Breast epithelium (tissue), 4 donors: ENCODE data around the gene MS4A8. TPM values are rescaled to one million over a fixed set of nuclear protein-coding genes. Genes with fewer than 3 reads are reported as not detected.
"Not testable (repeated sequence)": the region's sequence is repeated elsewhere in the genome, so short reads cannot be mapped to it uniquely, and the experiment has no call there.

Experiments used
- DNase-seq, 2 donors: peaks; one replicate each; pipeline ENCODE4 v3.0.0-alpha.2; 2019; ENCODE audit warnings: low spot score in 2 of 2
- H3K27ac ChIP-seq, 2 donors: fragments of 200-600 bp; sonication (generic) in 1 of 2; one replicate each; pipeline ENCODE4 v1.5.1; 2016 to 2019; ENCODE audit warnings: mild to moderate bottlenecking in 1 of 2
- H3K27me3 ChIP-seq, 2 donors: fragments of 200-600 bp; sonication (generic) in 1 of 2; one replicate each; pipeline versions ENCODE4 v1.5.1 to v1.6.0; 2017 to 2019; ENCODE audit warnings: control low read depth in 1 of 2, mild to moderate bottlenecking in 1 of 2
- H3K36me3 ChIP-seq: fragments of 200-600 bp; one replicate; pipeline ENCODE4 v1.5.1; 2019
- H3K4me1 ChIP-seq, 2 donors: fragments of 200-600 bp; sonication (generic); one replicate each; pipeline ENCODE4 v1.5.1; 2016 to 2019; ENCODE audit warnings: control low read depth in 1 of 2
- H3K4me3 ChIP-seq, 3 donors: fragments of 200-600 bp; sonication (generic); 1 replicate in 2 of 3; 2 replicates in 1 of 3; pipeline ENCODE4 v1.5.1; 2016 to 2019; ENCODE audit warnings: mild to moderate bottlenecking in 3 of 3, moderate library complexity in 2 of 3
- H3K9me3 ChIP-seq, 2 donors: fragments of 200-600 bp; sonication (generic) in 1 of 2; one replicate each; pipeline ENCODE4 v1.5.1; 2016 to 2019; ENCODE audit warnings: control low read depth in 1 of 2
- CTCF ChIP-seq, 3 donors: fragments of 450-650 bp; IDR thresholded peaks; one replicate each; pipeline ENCODE4 v1.5.1; 2016 to 2017; ENCODE audit warnings: antibody characterized with exemption in 3 of 3, mild to moderate bottlenecking in 3 of 3, moderate library complexity in 3 of 3
- POLR2A ChIP-seq: fragments of 450-650 bp; IDR thresholded peaks from one replicate; pipeline ENCODE4 v1.6.1; 2016; ENCODE audit warnings: antibody characterized with exemption, mild to moderate bottlenecking, moderate library complexity
- POLR2AphosphoS5 ChIP-seq, 3 donors: sonication (generic); formaldehyde crosslinking; IDR thresholded peaks; one replicate each; pipeline ENCODE4 v1.6.1; 2017; ENCODE audit warnings: antibody characterized with exemption in 3 of 3
- intact Hi-C: fragments of 100-400 bp; cut with DNase I; formaldehyde crosslinking; loops from one replicate; pipeline ENCODE4 v1.15.1; 2023; ENCODE audit warnings: low total_unique reads
- total RNA-seq, 3 donors: library from RNA; depleted of rRNA; stranded (reverse); fragments of >200 nt; gene quantifications; one replicate each; pipeline ENCODE4 v1.1.0, GENCODE V29; 2016

MS4A8 gene
- total RNA-seq, 3 donors from 2014 or later = 0.66 TPM; not detected in 2

- Histone ChIP-seq H3K4me3 (no peak overlapping the region), H3K4me1 (no peaks in the 10 kb centered on the region), H3K9me3 (peaks cover 9 to 27% of the 10 kb centered on the region in 2 donors), H3K27ac (no peak overlapping the region), H3K27me3 (no peaks in the 10 kb centered on the region), H3K36me3 (no peaks in the 10 kb centered on the region)
- intact Hi-C loops = no loop called here
- TF ChIP-seq CTCF (IDR thresholded peaks at IDR 0.05) (no peak), POLR2A (no peak), POLR2AphosphoS5 (IDR thresholded peaks at IDR 0.05) (no peak)
- no peak for DNase-seq
Observed at GRCh38 chr11:60680455-60681119, 18.8 kb upstream of the MS4A8 start.

GRCh38 chr11:60684541-60684848 lies 14.9 kb upstream of the MS4A8 start:
- H3K9me3 ChIP-seq, H3K36me3 ChIP-seq, H3K4me1 ChIP-seq, H3K4me3 ChIP-seq, intact Hi-C loops, H3K27me3 ChIP-seq, H3K27ac ChIP-seq, DNase-seq: not testable (repeated sequence)

GRCh38 chr11:60691661-60692060 lies 7.8 kb upstream of the MS4A8 start:
- Histone ChIP-seq H3K4me3 (no peak overlapping the region), H3K36me3 (no peaks in the 10 kb centered on the region), H3K9me3 (no peaks in the 10 kb centered on the region), H3K4me1 (no peaks in the 10 kb centered on the region), H3K27ac (no peak overlapping the region), H3K27me3 (no peaks in the 10 kb centered on the region)
- no peak for DNase-seq
- TF ChIP-seq POLR2AphosphoS5 (IDR thresholded peaks at IDR 0.05) = no peak
- TF ChIP-seq POLR2A = no peak
- intact Hi-C loops = no loop called here

- Histone ChIP-seq H3K36me3 (no peaks in the 10 kb centered on the region), H3K27me3 (no peaks in the 10 kb centered on the region), H3K4me3 (no peak overlapping the region), H3K9me3 (no peaks in the 10 kb centered on the region), H3K4me1 (no peaks in the 10 kb centered on the region), H3K27ac (no peak overlapping the region)
- intact Hi-C loops = no loop called here
- no peak for DNase-seq
- TF ChIP-seq POLR2AphosphoS5 (IDR thresholded peaks at IDR 0.05) = no peak
- TF ChIP-seq POLR2A = no peak
- TF ChIP-seq CTCF (IDR thresholded peaks at IDR 0.05) = no peak
Observed at GRCh38 chr11:60699936-60700335, 524 bp downstream of the MS4A8 start.

- no peak for DNase-seq
- Histone ChIP-seq H3K27ac (no peak overlapping the region), H3K27me3 (no peaks in the 10 kb centered on the region), H3K4me1 (no peaks in the 10 kb centered on the region), H3K9me3 (no peaks in the 10 kb centered on the region), H3K36me3 (no peaks in the 10 kb centered on the region), H3K4me3 (no peak overlapping the region)
- no peak for TF ChIP-seq POLR2AphosphoS5 (IDR thresholded peaks at IDR 0.05)
- peak in 2 of 3 donors; percentile 13 to 30 for TF ChIP-seq CTCF (IDR thresholded peaks at IDR 0.05)
- intact Hi-C loops = no loop called here
Observed at GRCh38 chr11:60700689-60701468, 1.5 kb downstream of the MS4A8 start.

GRCh38 chr11:60701469-60701818 lies 2.0 kb downstream of the MS4A8 start:
- no peak for DNase-seq
- intact Hi-C loops = no loop called here
- TF ChIP-seq CTCF (IDR thresholded peaks at IDR 0.05) = no peak
- TF ChIP-seq POLR2A = no peak
- no peak for TF ChIP-seq POLR2AphosphoS5 (IDR thresholded peaks at IDR 0.05)

More at GRCh38 chr11:60701469-60701818, 2.0 kb downstream of the MS4A8 start:
- no peaks in the 10 kb centered on the region for H3K9me3 ChIP-seq
- no peaks in the 10 kb centered on the region for H3K36me3 ChIP-seq
- H3K27me3 ChIP-seq = no peaks in the 10 kb centered on the region
- H3K27ac ChIP-seq = no peak overlapping the region
- H3K4me3 ChIP-seq = no peak overlapping the region
- no peaks in the 10 kb centered on the region for H3K4me1 ChIP-seq
